ENCODE measurements around the gene PPBP.
"Not testable (repeated sequence)": the region's sequence is repeated elsewhere in the genome, so short reads cannot be mapped to it uniquely, and the experiment has no call there.

DNA sequence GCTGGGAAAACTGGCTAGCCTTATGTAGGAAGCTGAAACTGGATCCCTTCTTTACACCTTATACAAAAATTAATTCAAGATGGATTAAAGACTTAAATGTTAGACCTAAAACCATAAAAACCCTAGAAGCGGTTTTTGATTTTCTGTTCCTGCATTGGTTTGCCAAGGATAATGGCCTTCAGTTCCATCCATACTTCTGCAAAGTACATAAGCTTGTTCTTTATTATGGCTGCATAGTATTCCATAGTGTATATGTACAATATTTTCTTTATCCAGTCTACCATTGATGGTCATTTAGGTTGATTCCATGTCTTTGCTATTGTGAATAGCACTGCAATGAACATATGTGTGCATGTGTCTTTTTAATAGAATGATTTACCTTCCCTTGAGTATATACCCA is 28.9 kb downstream of the PPBP start:
- TF ChIP-seq CTCF, POLR2A (IDR thresholded peaks at IDR 0.05): not testable (repeated sequence)

All from lower leg skin (tissue), 3 donors.